NCI-H1417 (cell line): ENCODE results near the gene EMILIN1.

Experiments
- DNase-seq, 3 experiments: peaks; one replicate each; lab custom pipeline; 2025; lab: John Stamatoyannopoulos, UW

EMILIN1 gene

DNA sequence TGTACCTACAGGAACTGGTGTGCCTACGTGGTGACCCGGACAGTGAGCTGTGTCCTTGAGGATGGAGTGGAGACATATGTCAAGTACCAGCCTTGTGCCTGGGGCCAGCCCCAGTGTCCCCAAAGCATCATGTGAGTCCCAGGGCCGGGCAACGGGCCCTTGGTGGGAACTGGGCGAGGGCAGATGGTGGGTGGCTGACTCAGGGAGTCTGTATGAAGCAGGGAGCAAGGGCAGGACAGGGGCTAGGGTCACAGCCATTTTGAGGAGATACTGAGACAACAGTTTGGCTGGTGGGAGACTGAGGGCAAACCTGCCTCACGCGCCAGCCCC is 1.7 kb downstream of the EMILIN1 start:
- no peak for DNase-seq

DNA sequence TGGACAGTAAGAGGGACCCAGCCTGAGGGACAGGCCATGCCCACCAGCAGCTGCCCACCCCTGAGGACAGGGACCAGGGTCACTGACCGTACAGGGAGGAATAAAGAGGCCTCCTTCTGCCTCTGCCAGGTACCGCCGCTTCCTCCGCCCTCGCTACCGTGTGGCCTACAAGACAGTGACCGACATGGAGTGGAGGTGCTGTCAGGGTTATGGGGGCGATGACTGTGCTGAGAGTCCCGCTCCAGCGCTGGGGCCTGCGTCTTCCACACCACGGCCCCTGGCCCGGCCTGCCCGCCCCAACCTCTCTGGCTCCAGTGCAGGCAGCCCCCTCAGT is 2.2 kb downstream of the EMILIN1 start:
- DNase-seq: no peak

DNA sequence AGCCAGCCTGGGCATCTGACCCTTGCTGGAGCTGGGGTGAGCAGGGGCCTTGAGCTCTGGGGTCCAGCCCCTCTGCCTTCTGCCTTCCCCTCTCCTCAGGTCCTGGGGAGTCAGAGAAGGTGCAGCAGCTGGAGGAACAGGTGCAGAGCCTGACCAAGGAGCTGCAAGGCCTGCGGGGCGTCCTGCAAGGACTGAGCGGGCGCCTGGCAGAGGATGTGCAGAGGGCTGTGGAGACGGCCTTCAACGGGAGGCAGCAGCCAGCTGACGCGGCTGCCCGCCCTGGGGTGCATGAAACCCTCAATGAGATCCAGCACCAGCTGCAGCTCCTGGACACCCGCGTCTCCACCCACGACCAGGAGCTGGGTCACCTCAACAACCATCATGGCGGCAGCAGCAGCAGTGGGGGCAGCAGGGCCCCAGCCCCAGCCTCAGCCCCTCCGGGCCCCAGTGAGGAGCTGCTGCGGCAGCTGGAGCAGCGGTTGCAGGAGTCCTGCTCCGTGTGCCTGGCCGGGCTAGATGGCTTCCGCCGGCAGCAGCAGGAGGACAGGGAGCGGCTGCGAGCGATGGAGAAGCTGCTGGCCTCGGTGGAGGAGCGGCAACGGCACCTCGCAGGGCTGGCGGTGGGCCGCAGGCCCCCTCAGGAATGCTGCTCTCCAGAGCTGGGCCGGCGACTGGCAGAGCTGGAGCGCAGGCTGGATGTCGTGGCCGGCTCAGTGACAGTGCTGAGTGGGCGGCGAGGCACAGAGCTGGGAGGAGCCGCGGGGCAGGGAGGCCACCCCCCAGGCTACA is 3.8 kb downstream of the EMILIN1 start:
- DNase-seq: no peak

DNA sequence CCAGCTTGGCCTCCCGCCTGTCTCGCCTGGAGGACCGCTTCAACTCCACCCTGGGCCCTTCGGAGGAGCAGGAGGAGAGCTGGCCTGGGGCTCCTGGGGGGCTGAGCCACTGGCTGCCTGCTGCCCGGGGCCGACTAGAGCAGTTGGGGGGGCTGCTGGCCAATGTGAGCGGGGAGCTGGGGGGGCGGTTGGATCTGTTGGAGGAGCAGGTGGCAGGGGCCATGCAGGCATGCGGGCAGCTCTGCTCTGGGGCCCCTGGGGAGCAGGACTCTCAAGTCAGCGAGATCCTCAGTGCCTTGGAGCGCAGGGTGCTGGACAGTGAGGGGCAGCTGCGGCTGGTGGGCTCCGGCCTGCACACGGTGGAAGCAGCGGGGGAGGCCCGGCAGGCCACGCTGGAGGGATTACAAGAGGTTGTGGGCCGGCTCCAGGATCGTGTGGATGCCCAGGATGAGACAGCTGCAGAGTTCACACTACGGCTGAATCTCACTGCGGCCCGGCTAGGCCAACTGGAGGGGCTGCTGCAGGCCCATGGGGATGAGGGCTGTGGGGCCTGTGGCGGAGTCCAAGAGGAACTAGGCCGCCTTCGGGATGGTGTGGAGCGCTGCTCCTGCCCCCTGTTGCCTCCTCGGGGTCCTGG is 4.5 kb downstream of the EMILIN1 start:
- no peak for DNase-seq

DNA sequence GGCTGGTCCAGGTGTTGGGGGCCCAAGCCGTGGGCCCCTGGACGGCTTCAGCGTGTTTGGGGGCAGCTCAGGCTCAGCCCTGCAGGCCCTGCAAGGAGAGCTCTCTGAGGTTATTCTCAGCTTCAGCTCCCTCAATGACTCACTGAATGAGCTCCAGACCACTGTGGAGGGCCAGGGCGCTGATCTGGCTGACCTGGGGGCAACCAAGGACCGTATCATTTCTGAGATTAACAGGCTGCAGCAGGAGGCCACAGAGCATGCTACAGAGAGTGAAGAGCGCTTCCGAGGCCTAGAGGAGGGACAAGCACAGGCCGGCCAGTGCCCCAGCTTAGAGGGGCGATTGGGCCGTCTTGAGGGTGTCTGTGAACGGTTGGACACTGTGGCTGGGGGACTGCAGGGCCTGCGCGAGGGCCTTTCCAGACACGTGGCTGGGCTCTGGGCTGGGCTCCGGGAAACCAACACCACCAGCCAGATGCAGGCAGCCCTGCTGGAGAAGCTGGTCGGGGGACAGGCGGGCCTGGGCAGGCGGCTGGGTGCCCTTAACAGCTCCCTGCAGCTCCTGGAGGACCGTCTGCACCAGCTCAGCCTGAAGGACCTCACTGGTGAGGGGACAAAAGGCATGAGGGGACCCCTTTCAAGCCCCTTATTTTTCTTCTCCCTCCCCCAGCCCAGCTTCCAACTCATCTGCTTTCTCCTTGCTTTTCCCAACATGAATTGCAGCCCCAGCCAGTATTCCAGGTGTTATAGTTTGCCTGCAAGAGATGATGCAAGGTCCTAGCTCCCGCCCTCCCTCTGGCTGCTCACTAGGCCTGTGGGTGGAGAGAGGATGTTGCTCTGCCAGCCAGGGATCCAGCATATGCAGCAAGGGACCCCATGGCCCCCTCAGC is 5.2 kb downstream of the EMILIN1 start:
- DNase-seq: no peak

DNA sequence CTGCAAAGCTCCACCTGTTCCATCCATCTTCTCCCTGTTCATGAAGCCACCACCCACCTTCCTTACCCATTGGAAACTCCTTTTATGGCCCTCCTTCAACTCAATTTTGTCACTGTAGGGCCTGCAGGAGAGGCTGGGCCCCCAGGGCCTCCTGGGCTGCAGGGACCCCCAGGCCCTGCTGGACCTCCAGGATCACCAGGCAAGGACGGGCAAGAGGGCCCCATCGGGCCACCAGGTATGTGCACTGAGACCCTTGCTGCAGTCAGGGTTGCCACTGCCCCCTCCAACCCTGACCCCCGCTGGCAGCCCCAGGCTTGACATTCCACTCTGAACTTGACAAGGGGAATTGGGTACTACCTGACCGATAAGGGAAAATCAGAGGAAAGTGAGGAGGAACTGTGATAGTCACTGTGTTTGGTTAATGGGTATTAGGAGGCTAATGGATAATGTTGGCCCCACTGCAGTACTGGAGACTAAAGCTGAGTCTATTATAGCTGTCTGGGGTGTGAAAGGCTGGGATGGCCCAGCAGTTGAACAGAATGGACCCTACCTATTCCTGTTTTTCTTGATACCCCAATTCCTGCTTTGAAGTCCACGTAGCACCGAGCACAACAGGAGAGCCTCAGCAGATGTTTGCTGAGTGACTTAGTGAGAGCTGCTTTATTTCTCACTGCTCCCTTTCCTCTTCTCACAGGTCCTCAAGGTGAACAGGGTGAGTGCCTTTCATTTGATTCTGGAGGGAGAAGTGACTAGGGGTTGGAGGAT is 6.1 kb downstream of the EMILIN1 start:
- no peak for DNase-seq

DNA sequence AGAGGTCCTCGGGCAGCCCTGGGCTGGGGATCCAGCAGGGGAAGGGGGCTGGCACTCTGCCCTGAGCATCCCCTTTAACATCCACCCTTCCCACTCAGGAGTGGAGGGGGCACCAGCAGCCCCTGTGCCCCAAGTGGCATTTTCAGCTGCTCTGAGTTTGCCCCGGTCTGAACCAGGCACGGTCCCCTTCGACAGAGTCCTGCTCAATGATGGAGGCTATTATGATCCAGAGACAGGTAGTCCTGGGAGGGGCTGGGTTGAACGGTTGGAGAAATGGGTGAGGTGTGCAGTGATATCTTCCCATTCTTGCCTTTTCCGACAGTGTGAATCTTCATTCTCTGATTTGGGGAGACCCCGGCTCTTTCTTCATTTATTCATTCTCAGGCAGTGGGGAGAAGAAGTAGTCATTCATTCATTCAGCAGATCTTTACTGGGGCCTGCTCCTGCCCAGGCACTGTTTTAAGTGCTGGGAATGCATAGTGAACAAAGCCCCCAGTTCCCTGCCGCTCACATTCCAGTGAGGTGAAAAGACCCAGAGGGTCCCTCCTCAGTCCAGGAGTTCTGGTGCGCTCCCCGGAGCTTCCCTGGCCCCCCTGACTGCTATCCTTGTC is 6.8 kb downstream of the EMILIN1 start:
- DNase-seq: no peak

DNA sequence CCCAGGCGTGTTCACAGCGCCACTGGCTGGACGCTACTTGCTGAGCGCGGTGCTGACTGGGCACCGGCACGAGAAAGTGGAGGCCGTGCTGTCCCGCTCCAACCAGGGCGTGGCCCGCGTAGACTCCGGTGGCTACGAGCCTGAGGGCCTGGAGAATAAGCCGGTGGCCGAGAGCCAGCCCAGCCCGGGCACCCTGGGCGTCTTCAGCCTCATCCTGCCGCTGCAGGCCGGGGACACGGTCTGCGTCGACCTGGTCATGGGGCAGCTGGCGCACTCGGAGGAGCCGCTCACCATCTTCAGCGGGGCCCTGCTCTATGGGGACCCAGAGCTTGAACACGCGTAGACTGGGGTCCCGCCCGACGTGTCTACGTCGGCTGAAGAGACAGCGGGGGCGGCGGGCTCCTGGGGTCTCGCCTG is 7.3 kb downstream of the EMILIN1 start:
- DNase-seq: peak in 2 of 3 experiments; percentile 70 to 79

DNA sequence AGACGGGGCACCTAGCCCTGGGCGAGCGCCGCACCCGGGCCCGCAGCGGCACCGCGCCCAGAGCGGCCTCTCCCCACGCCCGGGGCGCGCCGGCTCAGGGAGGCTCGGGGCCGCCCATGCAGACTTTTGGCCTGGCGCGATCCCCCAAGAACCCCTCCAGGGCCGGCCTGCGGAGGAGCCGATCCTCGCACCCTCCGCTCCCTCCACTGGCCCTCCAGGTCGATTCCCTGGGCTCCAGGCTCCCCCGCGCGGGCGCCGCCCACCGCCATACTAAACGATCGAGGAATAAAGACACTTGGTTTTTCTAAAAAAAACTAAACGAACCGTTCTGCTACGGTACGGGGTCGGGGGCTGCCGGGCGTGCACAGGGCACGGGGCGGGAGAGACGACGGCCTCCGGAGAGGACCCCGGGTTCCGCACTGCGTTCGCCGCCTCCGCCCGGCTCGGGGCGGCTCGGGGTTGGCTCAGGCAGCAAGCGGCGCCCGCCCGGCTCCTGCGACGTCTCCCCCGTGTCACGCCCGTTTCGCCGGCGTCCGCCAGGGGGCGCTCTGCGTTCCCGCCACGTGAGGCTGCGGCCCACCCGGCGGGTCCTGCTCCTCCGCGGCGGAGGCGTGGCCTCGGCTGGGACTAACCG is 7.8 kb downstream of the EMILIN1 start:
- DNase-seq: peak; percentile 97 to 98 (median 97)

DNA sequence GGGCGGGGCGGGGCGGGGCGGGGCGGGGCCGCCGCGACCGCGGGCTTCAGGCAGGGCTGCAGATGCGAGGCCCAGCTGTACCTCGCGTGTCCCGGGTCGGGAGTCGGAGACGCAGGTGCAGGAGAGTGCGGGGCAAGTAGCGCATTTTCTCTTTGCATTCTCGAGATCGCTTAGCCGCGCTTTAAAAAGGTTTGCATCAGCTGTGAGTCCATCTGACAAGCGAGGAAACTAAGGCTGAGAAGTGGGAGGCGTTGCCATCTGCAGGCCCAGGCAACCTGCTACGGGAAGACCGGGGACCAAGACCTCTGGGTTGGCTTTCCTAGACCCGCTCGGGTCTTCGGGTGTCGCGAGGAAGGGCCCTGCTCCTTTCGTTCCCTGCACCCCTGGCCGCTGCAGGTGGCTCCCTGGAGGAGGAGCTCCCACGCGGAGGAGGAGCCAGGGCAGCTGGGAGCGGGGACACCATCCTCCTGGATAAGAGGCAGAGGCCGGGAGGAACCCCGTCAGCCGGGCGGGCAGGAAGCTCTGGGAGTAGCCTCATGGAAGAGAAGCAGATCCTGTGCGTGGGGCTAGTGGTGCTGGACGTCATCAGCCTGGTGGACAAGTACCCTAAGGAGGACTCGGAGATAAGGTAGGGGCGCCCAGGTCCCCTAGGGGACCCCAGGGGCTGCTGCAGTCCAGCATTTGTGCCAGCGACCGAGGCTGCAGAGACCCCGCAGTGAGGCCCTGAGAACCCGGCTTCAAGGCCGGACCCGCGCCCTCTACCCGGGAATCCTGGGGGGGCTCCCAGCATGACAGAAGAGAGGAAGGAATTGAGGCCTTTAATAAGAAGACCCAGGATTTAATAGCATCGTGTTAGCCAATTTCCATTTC is 8.5 kb downstream of the EMILIN1 start, which contains the start of gene KHK:
Gene KHK, plus strand, starts transcription at position 49 of the 870 bp plus-strand sequence. Its CDS starts 488 bp downstream, at position 537.
- peak; percentile 71 to 92 (median 90) for DNase-seq

DNA sequence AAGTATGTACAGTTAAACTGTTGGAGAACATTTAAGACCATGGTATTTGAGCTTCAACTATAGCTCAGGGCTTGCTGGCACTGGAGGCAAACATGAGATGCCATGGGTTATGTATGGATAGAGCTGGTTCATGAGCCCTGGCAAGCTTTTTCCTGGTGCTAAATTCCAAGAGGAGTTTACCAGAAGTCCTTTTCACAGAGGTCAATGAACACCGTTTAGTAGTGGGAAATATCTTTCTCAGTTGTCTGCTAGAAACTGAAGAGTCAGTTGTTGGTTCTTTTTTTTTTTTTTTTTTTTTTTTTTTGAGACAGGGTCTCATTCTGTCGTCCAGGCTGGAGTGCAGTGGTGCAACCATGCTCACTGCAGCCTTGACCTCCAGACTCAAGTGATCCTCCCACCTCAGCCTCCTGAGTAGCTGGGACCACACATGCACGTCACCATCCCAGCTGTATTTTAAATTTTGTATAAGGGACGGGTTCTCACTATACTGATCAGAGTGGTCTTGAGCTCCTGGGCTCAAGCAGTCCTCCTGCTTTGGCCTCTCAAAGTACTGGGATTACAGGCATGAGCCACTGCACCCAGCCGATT is 9.5 kb downstream of the EMILIN1 start:
- DNase-seq: no peak

DNA sequence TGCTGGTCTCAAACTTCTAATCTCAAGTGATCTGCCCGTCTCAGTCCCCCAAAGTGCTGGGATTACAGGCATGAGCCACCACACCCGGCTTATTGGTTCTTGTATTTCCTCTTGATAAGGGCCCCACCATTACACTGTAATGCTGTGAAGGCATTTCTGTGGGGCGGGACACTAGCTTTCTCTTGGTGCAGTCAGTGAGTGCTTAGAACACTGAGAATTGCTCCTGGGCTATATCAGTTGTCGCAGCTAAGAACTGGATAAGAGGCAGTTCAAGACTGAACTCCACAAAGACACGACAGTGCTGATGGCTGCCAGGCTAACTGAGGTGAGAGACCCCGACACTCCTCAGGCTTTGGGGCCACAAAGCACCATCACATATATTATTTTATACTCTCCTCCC is 10.2 kb downstream of the EMILIN1 start:
- no peak for DNase-seq

DNA sequence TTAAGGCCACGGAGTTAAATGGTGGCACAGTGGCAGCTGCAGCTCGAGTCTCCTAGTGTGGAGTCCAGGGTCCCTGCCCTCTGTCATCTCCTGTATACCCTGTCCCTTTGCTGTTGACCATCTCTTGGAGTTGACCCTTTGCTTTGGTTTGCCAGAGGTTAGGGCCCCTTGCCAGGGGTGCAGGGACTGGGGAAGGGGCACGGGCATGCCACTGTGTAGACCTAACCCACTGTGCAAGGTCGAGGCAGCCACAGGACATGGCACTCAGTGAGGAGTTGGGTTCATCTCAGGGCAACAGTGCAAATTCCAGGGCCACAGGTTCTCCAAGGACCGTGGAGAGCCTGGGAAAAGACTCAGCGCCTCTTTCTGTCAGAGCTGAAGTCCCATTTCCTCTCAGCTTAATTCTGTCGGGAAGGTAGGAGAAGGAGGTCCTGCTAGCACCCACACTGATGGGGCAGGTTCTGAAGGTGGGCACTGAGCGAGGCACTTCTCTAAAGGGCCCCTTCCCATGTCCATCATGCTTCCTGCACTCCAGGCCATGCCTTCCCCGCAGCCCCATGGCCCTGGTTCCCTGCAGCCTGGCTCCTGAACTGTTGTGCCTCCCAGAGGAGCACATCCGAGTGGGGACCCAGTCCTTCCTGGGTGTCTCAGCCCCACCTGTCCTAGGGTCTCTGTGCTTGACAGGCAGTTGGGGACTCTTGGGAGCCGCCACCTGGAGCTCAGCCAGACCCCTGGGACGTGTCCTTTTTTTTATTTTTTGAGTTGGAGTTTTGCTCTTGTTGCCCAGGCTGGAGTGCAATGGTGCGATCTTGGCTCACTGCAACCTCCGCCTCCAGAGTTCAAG is 10.9 kb downstream of the EMILIN1 start:
- no peak for DNase-seq

DNA sequence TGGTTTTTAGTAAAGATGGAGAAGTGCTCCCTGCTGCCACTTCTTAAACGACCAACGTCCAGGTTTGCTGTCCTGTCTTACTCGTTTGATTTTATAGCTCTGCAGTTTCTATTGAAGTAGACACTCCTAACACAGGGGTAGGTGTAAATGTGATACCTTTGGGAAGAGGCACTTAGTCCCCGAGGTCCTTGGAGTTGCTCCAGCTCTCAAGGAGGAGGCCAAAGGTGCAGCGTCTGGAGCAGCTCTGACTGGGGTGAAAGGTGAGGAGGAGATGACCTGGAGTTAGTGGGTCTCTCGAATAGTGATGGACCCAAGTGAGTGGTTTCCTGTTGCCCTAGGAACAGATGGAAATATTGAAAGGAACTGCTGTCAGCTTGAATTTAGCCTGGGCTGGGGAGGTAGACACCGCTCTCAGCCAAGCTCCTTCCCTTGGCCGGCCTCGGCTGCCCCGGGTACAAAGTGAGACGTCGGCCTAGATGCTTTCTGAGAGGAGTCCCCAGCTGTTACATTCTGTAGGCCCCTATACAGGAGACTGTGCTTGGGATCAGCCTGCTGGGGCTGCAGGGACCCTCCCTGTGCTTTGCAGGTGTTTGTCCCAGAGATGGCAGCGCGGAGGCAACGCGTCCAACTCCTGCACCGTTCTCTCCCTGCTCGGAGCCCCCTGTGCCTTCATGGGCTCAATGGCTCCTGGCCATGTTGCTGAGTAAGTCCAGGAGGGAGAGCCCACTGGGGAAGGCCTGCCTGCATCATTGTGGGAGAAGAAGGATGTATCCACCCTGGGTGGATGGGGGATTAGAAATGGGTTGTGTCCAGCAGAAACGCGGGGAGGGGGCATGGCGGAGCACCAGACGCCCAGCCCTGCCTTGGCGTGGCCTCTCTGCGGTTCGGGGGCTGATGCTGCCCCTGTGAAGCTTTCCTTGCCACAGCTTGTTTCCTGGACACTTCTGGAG is 13.6 kb downstream of the EMILIN1 start:
- no peak for DNase-seq

DNA sequence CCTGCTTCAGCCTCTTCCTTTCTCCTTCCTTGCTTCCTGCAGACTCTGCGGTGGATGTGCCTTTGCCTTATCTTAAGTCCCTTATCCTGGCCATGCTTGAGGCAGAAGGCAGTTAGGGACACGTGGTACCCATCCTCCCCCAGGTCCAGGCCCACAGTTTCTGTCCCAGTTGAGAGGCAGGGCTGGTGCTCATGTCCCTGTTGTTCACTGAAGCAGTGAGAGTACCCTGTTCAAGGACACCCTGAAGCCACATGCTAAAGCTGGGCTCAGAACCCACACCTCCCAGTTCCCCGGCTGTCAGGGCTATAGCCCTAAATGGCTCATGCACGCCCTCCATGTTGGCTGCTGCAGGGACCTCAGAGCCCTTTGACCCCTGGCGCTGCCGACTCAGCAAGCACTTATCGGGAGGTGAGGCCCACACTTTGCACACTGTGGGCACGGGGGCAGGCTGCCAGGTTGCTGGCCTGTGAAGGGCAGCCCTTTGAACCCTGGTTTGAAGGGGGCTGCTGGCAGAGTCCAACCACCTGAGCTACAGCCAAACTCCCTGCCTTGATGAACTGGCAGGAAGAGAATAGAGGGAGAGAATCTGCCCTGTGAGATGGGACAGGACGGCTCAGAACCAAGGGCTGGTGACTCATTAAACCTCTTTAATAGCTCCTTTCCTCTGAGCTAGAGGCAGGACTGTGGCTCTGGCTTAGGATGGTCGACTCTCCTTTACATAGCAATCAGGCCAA is 14.4 kb downstream of the EMILIN1 start:
- DNase-seq: no peak

DNA sequence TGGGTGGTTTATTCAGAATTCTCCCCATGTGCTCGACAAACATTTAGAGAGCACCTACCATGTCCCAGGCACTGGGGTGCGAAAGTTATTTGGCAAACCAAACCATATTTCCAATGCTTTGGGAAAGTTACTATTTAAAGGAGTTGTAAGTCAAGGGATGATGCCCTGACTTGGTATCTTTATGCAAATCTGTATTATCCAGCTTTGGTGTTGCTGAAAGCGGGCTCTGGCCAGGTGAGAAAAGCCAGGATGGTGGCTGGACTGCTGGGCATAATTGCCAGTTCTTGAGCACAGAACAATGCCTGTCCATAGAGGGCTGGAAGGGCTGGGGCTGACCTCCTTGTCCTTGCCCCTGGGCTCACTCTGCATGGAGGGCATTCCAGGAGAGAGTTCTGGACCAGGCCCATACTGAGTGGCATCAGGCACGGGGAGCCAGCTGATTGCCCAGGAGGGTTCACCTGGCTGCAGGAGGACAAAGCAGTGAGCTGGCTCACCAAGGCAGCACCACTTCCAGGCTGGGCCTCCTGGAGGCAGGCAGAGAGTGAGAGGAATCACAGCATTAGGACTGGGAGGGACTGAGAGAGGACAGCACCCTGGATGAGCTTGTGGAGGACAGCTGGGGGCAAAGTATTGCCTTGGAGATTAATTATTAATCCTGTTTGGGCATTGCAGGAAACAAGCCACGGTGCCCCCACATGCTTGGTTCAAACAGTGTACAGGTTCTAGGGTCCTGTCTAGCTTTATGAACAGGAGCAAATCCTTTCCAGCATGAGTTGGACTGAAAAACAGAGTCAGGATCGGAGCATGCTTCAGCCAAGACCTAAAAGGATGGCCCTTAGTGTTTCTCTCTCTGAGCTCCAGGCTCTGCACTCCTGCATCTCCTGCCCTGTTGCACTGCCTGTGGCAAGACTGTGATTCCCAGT is 15.3 kb downstream of the EMILIN1 start:
- DNase-seq: no peak
